BJ (cell line): ENCODE results near the gene ACYP2. TPM values are rescaled to one million over a fixed set of nuclear protein-coding genes. Genes with fewer than 3 reads are reported as not detected.
"Not testable (repeated sequence)": the region's sequence is repeated elsewhere in the genome, so short reads cannot be mapped to it uniquely, and the experiment has no call there.

ENCODE experiments used
- CTCF ChIA-PET: fragments of 350-600 bp; formaldehyde crosslinking; extraction: SDS; loops from one replicate; lab custom pipeline; 2021; ENCODE audit warnings: antibody characterized with exemption, inconsistent platforms; lab: Yijun Ruan, JAX
- POLR2A ChIA-PET: fragments of 300-600 bp; sonication (Branson Sonifier 250); formaldehyde crosslinking; extraction: SDS; loops from one replicate; lab custom pipeline; 2021; ENCODE audit warnings: antibody characterized with exemption; lab: Charles Lee
- DNase-seq: peaks from one replicate; pipeline ENCODE4 v3.0.0-alpha.2; 2011; ENCODE audit warnings: low read depth
- H3K27me3 ChIP-seq: 2 replicates; pipeline ENCODE4 v1.6.0; 2011; ENCODE audit warnings: low read length; ENCODE audit not compliant: control insufficient read depth, insufficient read depth
- H3K36me3 ChIP-seq: 2 replicates; pipeline ENCODE4 v1.5.1; 2011; ENCODE audit warnings: low read length; ENCODE audit not compliant: control insufficient read depth, insufficient read depth
- H3K4me3 ChIP-seq: 2 replicates; pipeline ENCODE4 v1.5.1; 2011; ENCODE audit warnings: low read depth, mild to moderate bottlenecking, control low read depth, low read length
- polyA plus RNA-seq: library from polyadenylated mRNA; depleted of rRNA; stranded (reverse); fragments of >200 nt; gene quantifications from 2 replicates; pipeline ENCODE4 v1.2.3, GENCODE V29; 2011
- TF ChIP-seq, protein P1 (sequence below): IDR thresholded peaks from 2 replicates; pipeline ENCODE4 v1.5.1; 2011; ENCODE audit warnings: low read depth, mild to moderate bottlenecking, control low read depth, inconsistent platforms, low read length, moderate library complexity; ENCODE audit not compliant: insufficient read depth

The ACYP2 gene
- polyA plus RNA-seq, 1 experiment = 7.0 TPM

DNA sequence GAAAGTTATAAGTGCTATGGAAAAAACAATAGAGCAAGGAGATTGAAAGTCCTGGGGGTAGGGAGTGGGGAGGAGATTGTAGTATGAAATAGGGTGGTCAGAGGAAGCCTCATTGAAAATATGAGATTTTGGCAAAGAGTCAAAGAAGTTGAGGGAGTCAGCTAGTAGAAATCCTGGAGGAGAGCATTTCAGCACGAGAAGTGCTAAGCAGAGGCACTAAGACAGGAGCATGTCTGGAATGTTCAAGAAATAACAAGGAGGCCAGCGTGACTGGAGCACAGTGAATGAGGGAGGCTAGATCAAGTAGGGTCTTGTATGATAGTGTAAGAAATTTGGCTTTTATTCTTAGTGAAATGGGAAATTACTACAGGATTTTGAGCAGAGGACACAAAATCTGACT lies 142.8 kb downstream of the ACYP2 start:
- no peak overlapping the region for H3K4me3 ChIP-seq
- no peaks in the 10 kb centered on the region for H3K27me3 ChIP-seq
- no peak for DNase-seq
- TF ChIP-seq, protein P1, sequence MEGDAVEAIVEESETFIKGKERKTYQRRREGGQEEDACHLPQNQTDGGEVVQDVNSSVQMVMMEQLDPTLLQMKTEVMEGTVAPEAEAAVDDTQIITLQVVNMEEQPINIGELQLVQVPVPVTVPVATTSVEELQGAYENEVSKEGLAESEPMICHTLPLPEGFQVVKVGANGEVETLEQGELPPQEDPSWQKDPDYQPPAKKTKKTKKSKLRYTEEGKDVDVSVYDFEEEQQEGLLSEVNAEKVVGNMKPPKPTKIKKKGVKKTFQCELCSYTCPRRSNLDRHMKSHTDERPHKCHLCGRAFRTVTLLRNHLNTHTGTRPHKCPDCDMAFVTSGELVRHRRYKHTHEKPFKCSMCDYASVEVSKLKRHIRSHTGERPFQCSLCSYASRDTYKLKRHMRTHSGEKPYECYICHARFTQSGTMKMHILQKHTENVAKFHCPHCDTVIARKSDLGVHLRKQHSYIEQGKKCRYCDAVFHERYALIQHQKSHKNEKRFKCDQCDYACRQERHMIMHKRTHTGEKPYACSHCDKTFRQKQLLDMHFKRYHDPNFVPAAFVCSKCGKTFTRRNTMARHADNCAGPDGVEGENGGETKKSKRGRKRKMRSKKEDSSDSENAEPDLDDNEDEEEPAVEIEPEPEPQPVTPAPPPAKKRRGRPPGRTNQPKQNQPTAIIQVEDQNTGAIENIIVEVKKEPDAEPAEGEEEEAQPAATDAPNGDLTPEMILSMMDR = no peak
- CTCF ChIA-PET = no interaction called here
- no peaks in the 10 kb centered on the region for H3K36me3 ChIP-seq
- POLR2A ChIA-PET = no interaction called here

DNA sequence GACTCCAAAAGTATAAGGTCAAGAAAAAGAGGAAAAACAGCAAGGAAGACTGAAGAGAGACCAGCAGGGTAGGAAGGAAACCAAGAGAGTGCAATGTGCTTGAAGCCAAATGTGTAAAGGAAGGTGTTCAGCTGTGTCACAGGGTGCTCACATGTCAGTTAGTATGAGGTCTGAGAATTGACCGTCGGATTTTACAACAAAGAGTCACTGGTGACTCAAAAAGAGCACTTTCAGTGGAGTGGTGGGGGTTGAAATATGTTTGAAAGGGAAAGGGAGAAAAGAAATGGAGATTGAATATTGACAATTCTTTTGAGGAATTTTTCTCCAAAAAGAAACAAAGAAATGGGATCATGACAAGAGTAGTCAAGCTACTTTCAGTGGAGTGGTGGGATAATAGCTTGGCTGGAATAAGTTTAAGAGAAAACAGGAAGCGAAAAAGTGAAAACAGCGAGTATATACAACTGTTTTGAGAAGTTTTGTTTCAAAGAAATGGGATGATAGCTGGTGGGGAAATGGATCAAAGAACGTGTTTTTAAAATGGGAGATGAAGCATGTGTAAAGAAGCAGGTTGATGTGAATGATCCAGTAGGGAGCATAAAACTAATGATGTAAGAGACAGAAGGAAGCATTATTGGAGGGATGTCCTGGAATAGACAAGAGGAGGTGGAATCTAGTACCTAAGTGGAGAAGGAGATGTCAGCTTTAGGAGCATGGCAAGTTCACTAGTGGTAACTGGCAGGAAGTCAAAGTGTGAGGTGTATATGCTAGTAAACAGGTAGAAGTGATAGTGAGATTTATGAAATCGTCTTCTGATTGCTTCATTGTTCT lies 144.2 kb downstream of the ACYP2 start:
- TF ChIP-seq, protein P1 = no peak
- Histone ChIP-seq H3K36me3 (no peaks in the 10 kb centered on the region), H3K27me3 (no peaks in the 10 kb centered on the region), H3K4me3 (no peak overlapping the region)
- DNase-seq = no peak
- CTCF ChIA-PET = no interaction called here
- POLR2A ChIA-PET = no interaction called here

DNA sequence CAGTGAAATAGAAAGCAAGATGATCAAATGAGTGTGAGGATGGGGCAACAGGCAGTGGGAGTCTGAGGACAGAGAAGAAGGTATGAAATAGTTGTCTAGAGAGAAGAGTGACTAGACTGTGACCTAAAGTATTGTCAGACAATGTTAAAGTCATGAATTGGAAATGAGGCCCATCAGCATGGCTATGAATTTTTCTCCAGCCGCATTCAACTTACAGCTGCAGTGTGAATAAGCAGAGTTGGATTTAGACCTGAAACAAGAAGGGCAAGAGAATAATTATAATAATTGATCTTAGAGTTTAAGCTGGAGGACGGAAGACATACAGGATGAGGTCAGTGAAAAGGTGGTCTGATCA lies 144.8 kb downstream of the ACYP2 start:
- no peak overlapping the region for H3K4me3 ChIP-seq

DNA sequence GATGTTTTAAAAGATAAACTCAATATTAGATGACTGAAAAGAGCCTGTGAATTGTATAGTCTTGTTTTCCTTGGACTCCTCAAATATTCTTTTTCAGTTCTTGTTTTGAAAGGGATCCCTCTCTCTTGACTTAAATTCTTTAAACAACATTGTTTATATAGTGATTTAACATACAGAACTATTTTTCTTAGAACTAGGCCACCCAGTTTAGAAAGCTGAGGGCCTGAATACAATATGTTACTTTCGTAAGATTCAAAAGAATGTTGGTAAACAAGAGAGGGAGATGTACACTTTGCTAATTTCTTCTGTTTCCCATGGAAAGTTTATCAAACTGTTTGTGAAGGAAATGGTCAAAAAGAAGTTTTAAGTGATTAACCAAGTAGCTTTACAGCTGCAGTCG lies 146.1 kb downstream of the ACYP2 start:
- Histone ChIP-seq H3K27me3 (no peaks in the 10 kb centered on the region), H3K4me3 (no peak overlapping the region), H3K36me3 (no peaks in the 10 kb centered on the region)
- POLR2A ChIA-PET = no interaction called here
- TF ChIP-seq, protein P1 = no peak
- DNase-seq = no peak
- CTCF ChIA-PET = no interaction called here

More for the DNA sequence above, 144.8 kb downstream of the ACYP2 start:
- Histone ChIP-seq H3K36me3 (no peaks in the 10 kb centered on the region), H3K27me3 (no peaks in the 10 kb centered on the region)
- TF ChIP-seq, protein P1 = no peak
- no peak for DNase-seq
- ChIA-PET CTCF (no interaction called here), POLR2A (no interaction called here)

DNA sequence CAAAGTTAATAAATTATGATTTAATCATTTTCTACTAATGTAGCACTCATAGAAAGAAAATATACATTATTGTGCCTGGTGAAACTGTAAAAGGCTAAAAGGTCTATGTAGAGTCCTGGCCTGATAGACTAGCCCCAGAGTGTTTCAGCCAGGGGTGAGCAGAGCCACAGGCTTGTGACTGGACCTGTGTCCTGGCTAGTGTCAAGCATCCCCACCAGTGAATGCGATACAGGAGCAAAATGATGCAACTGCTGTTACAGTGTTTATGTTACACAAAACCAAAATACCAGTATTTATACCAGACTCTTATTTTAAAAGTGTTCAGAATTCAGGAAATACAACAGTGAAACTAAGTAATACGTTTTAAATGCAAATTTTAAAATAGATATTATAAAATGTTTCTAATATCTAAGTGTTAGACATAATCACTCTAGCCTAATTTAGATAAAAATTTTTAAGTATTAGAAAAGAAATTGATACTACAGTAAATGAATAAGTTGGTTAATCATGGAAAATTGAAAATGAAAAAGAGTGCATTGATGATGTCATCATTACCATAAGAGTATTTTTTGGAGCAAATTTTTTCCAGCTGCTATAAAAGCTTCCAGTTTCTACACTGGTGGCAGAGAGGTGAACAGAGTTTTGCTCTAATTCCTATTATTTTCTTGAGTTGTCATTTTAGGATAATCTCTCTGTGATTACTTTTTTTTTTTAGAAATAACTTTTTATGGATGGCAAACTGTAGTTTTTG lies 146.8 kb downstream of the ACYP2 start:
- TF ChIP-seq, protein P1 = no peak
- CTCF ChIA-PET = no interaction called here
- Histone ChIP-seq H3K36me3 (no peaks in the 10 kb centered on the region), H3K4me3 (no peak overlapping the region), H3K27me3 (no peaks in the 10 kb centered on the region)
- POLR2A ChIA-PET = no interaction called here
- DNase-seq = no peak

DNA sequence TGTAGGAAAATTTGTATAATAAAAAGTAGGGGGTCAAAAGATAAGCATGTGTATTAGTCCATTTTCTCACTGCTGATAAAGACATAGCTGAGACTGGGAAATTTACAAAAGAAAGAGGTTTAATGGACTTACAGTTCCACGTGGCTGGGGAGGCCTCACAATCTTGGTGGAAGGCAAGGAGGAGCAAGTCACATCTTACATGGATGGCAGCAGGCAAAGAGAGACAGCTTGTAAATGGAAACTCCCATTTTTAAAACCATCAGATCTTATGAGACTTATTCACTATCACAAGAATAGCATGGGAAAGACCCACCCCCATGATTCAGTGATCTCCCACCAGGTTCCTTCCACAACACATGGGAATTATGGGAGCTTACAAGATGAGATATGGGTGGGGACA lies 149.7 kb downstream of the ACYP2 start:
- H3K27me3 ChIP-seq, DNase-seq, H3K36me3 ChIP-seq, POLR2A ChIA-PET, H3K4me3 ChIP-seq: not testable (repeated sequence)
- CTCF ChIA-PET = interaction anchor here (0.7 kb wide), 1 partner anchor 35 kb away, joined by 3 read pairs; no protein-coding TSS in a partner anchor
